ENCODE data around the gene FZD1.

The FZD1 gene

GRCh38 chr7:91293136-91293535 is 28.9 kb downstream of the FZD1 start:
- H2BK120ac ChIP-seq (ENCODE audit: low read depth, low read length), result no peak overlapping the region
- no peak overlapping the region for H2BK15ac ChIP-seq (ENCODE audit: low read depth, poor library complexity, severe bottlenecking)
- peak overlapping the region; percentile 39 for H2AK5ac ChIP-seq (ENCODE audit: low read length, severe bottlenecking)
- no peak overlapping the region for H2AFZ ChIP-seq (ENCODE audit: low read depth, low read length)
- H3K36me3 ChIP-seq (ENCODE audit: control insufficient read depth in 1 of 2, insufficient read depth in 2 of 2, low read depth in 1 of 2, low read length in 2 of 2), result no peaks in the 10 kb centered on the region
- no peaks in the 10 kb centered on the region for H3K9me3 ChIP-seq (ENCODE audit: control insufficient read depth, low read length)
- DNase-seq, result no peak
- H4K91ac ChIP-seq (ENCODE audit: low read length), result no peak overlapping the region
- H4K8ac ChIP-seq (ENCODE audit: low read length), result no peak overlapping the region
- H2BK5ac ChIP-seq (ENCODE audit: low read depth, low read length, poor library complexity, severe bottlenecking), result no peak overlapping the region
- H3K4me1 ChIP-seq (ENCODE audit: control insufficient read depth, insufficient read depth, low read depth, low read length), result peaks cover 1% of the 10 kb centered on the region
- H3K18ac ChIP-seq (ENCODE audit: low read depth in 1 of 2, low read length in 2 of 2), result no peak overlapping the region
- H3K23ac ChIP-seq (ENCODE audit: low read length in 2 of 2), result no peak overlapping the region
- H3K9ac ChIP-seq (ENCODE audit: low read length), result no peak overlapping the region
- H3K4me2 ChIP-seq (ENCODE audit: low read length, poor library complexity, severe bottlenecking), result no peak overlapping the region
- no peaks in the 10 kb centered on the region for H3K27me3 ChIP-seq (ENCODE audit: control insufficient read depth in 1 of 2, insufficient read depth in 1 of 2, low read length in 2 of 2)
- no peak overlapping the region for H3K4me3 ChIP-seq (ENCODE audit: insufficient read depth in 1 of 2, low read depth in 1 of 2, low read length in 2 of 2)
- H2BK12ac ChIP-seq (ENCODE audit: low read length in 2 of 2), result no peak overlapping the region
- no peak overlapping the region for H3K14ac ChIP-seq (ENCODE audit: low read length in 2 of 2)
- 86% methylated on average over 2 of the region's 2 CpGs for WGBS
- H3K79me1 ChIP-seq (replicated peaks; ENCODE audit: low read length, poor library complexity, severe bottlenecking), result no peaks in the 10 kb centered on the region
- no peak overlapping the region for H3K27ac ChIP-seq (ENCODE audit: low read length, poor library complexity, severe bottlenecking)
- no peak overlapping the region for H3K4ac ChIP-seq (ENCODE audit: low read depth in 1 of 2, low read length in 2 of 2)

- H3K79me1 ChIP-seq (replicated peaks; ENCODE audit: low read length, poor library complexity, severe bottlenecking), result no peaks in the 10 kb centered on the region
- H3K36me3 ChIP-seq (ENCODE audit: control insufficient read depth in 1 of 2, insufficient read depth in 2 of 2, low read depth in 1 of 2, low read length in 2 of 2), result no peaks in the 10 kb centered on the region
- H2BK5ac ChIP-seq (ENCODE audit: low read depth, low read length, poor library complexity, severe bottlenecking), result no peak overlapping the region
- no peak overlapping the region for H2AFZ ChIP-seq (ENCODE audit: low read depth, low read length)
- no peak overlapping the region for H3K4me3 ChIP-seq (ENCODE audit: insufficient read depth in 1 of 2, low read depth in 1 of 2, low read length in 2 of 2)
- H4K8ac ChIP-seq (ENCODE audit: low read length), result no peak overlapping the region
- 88% methylated on average over 1 of the region's 1 CpG for WGBS
- no peak overlapping the region for H3K18ac ChIP-seq (ENCODE audit: low read depth in 1 of 2, low read length in 2 of 2)
- no peak overlapping the region for H4K91ac ChIP-seq (ENCODE audit: low read length)
- H3K14ac ChIP-seq (ENCODE audit: low read length in 2 of 2), result no peak overlapping the region
- H3K23ac ChIP-seq (ENCODE audit: low read length in 2 of 2), result no peak overlapping the region
- no peak overlapping the region for H2BK15ac ChIP-seq (ENCODE audit: low read depth, poor library complexity, severe bottlenecking)
- no peak overlapping the region for H3K27ac ChIP-seq (ENCODE audit: low read length, poor library complexity, severe bottlenecking)
- H3K4ac ChIP-seq (ENCODE audit: low read depth in 1 of 2, low read length in 2 of 2), result no peak overlapping the region
- no peak overlapping the region for H3K9ac ChIP-seq (ENCODE audit: low read length)
- H3K4me1 ChIP-seq (ENCODE audit: control insufficient read depth, insufficient read depth, low read depth, low read length), result peaks cover 1% of the 10 kb centered on the region
- no peaks in the 10 kb centered on the region for H3K27me3 ChIP-seq (ENCODE audit: control insufficient read depth in 1 of 2, insufficient read depth in 1 of 2, low read length in 2 of 2)
- no peak overlapping the region for H2BK120ac ChIP-seq (ENCODE audit: low read depth, low read length)
- no peak overlapping the region for H2BK12ac ChIP-seq (ENCODE audit: low read length in 2 of 2)
- H3K4me2 ChIP-seq (ENCODE audit: low read length, poor library complexity, severe bottlenecking), result no peak overlapping the region
- H2AK5ac ChIP-seq (ENCODE audit: low read length, severe bottlenecking), result peak overlapping the region; percentile 49
- H3K9me3 ChIP-seq (ENCODE audit: control insufficient read depth, low read length), result no peaks in the 10 kb centered on the region
- DNase-seq, result no peak
Measured at GRCh38 chr7:91293840-91294239, 29.6 kb downstream of the FZD1 start.

GRCh38 chr7:91294639-91295220 is 30.5 kb downstream of the FZD1 start:
- no peak overlapping the region for H2BK12ac ChIP-seq (ENCODE audit: low read length in 2 of 2)
- H3K9ac ChIP-seq (ENCODE audit: low read length), result no peak overlapping the region
- H3K27ac ChIP-seq (ENCODE audit: low read length, poor library complexity, severe bottlenecking), result no peak overlapping the region
- 90% methylated on average over 5 of the region's 6 CpGs for WGBS
- no peak overlapping the region for H4K91ac ChIP-seq (ENCODE audit: low read length)
- H3K18ac ChIP-seq (ENCODE audit: low read depth in 1 of 2, low read length in 2 of 2), result no peak overlapping the region
- H3K27me3 ChIP-seq (ENCODE audit: control insufficient read depth in 1 of 2, insufficient read depth in 1 of 2, low read length in 2 of 2), result no peaks in the 10 kb centered on the region
- H3K4ac ChIP-seq (ENCODE audit: low read depth in 1 of 2, low read length in 2 of 2), result no peak overlapping the region
- no peak overlapping the region for H2AFZ ChIP-seq (ENCODE audit: low read depth, low read length)
- no peak overlapping the region for H2BK15ac ChIP-seq (ENCODE audit: low read depth, poor library complexity, severe bottlenecking)
- no peak for DNase-seq
- H3K9me3 ChIP-seq (ENCODE audit: control insufficient read depth, low read length), result no peaks in the 10 kb centered on the region
- H3K4me3 ChIP-seq (ENCODE audit: insufficient read depth in 1 of 2, low read depth in 1 of 2, low read length in 2 of 2), result no peak overlapping the region
- H4K8ac ChIP-seq (ENCODE audit: low read length), result no peak overlapping the region
- H2BK120ac ChIP-seq (ENCODE audit: low read depth, low read length), result no peak overlapping the region
- H3K4me1 ChIP-seq (ENCODE audit: control insufficient read depth, insufficient read depth, low read depth, low read length), result peaks cover 1% of the 10 kb centered on the region
- no peak overlapping the region for H3K14ac ChIP-seq (ENCODE audit: low read length in 2 of 2)
- H3K79me1 ChIP-seq (replicated peaks; ENCODE audit: low read length, poor library complexity, severe bottlenecking), result no peaks in the 10 kb centered on the region
- H3K4me2 ChIP-seq (ENCODE audit: low read length, poor library complexity, severe bottlenecking), result no peak overlapping the region
- H3K23ac ChIP-seq (ENCODE audit: low read length in 2 of 2), result no peak overlapping the region
- H3K36me3 ChIP-seq (ENCODE audit: control insufficient read depth in 1 of 2, insufficient read depth in 2 of 2, low read depth in 1 of 2, low read length in 2 of 2), result no peaks in the 10 kb centered on the region
- no peak overlapping the region for H2BK5ac ChIP-seq (ENCODE audit: low read depth, low read length, poor library complexity, severe bottlenecking)
- no peak overlapping the region for H2AK5ac ChIP-seq (ENCODE audit: low read length, severe bottlenecking)

- no peak overlapping the region for H3K18ac ChIP-seq (ENCODE audit: low read depth in 1 of 2, low read length in 2 of 2)
- H2BK5ac ChIP-seq (ENCODE audit: low read depth, low read length, poor library complexity, severe bottlenecking), result no peak overlapping the region
- H3K79me1 ChIP-seq (replicated peaks; ENCODE audit: low read length, poor library complexity, severe bottlenecking), result no peaks in the 10 kb centered on the region
- H2BK120ac ChIP-seq (ENCODE audit: low read depth, low read length), result no peak overlapping the region
- no peak overlapping the region for H3K23ac ChIP-seq (ENCODE audit: low read length in 2 of 2)
- WGBS, result 89% methylated on average over 2 of the region's 3 CpGs
- no peak overlapping the region for H4K8ac ChIP-seq (ENCODE audit: low read length)
- H3K9ac ChIP-seq (ENCODE audit: low read length), result no peak overlapping the region
- no peak for DNase-seq
- H3K4me3 ChIP-seq (ENCODE audit: insufficient read depth in 1 of 2, low read depth in 1 of 2, low read length in 2 of 2), result no peak overlapping the region
- no peak overlapping the region for H2AFZ ChIP-seq (ENCODE audit: low read depth, low read length)
- no peaks in the 10 kb centered on the region for H3K9me3 ChIP-seq (ENCODE audit: control insufficient read depth, low read length)
- no peaks in the 10 kb centered on the region for H3K27me3 ChIP-seq (ENCODE audit: control insufficient read depth in 1 of 2, insufficient read depth in 1 of 2, low read length in 2 of 2)
- H2BK12ac ChIP-seq (ENCODE audit: low read length in 2 of 2), result no peak overlapping the region
- peaks cover 1% of the 10 kb centered on the region for H3K4me1 ChIP-seq (ENCODE audit: control insufficient read depth, insufficient read depth, low read depth, low read length)
- no peak overlapping the region for H3K14ac ChIP-seq (ENCODE audit: low read length in 2 of 2)
- no peak overlapping the region for H3K27ac ChIP-seq (ENCODE audit: low read length, poor library complexity, severe bottlenecking)
- H3K4me2 ChIP-seq (ENCODE audit: low read length, poor library complexity, severe bottlenecking), result no peak overlapping the region
- H2BK15ac ChIP-seq (ENCODE audit: low read depth, poor library complexity, severe bottlenecking), result no peak overlapping the region
- no peak overlapping the region for H4K91ac ChIP-seq (ENCODE audit: low read length)
- no peak overlapping the region for H2AK5ac ChIP-seq (ENCODE audit: low read length, severe bottlenecking)
- H3K4ac ChIP-seq (ENCODE audit: low read depth in 1 of 2, low read length in 2 of 2), result no peak overlapping the region
- H3K36me3 ChIP-seq (ENCODE audit: control insufficient read depth in 1 of 2, insufficient read depth in 2 of 2, low read depth in 1 of 2, low read length in 2 of 2), result no peaks in the 10 kb centered on the region
Measured at GRCh38 chr7:91295576-91295975, 31.3 kb downstream of the FZD1 start.

Data from mesenchymal stem cell (in vitro differentiated cells and primary cell).